Spleen (tissue), 11 donors: Measurements from ENCODE around the gene RBBP8NL. TPM values are rescaled to one million over a fixed set of nuclear protein-coding genes. Genes with fewer than 3 reads are reported as not detected.

Source experiments
- DNase-seq: peaks from one replicate; pipeline ENCODE4 v3.0.0-alpha.2; 2020
- H3K27ac ChIP-seq, 8 donors: fragments of 200-600 bp; sonication (generic) in 7 of 8; 1 replicate in 4 of 8; 2 replicates in 4 of 8; pipeline versions ENCODE4 v1.5.0 to v1.8.0; 2016 to 2021; ENCODE audit warnings: inconsistent platforms in 4 of 8, mild to moderate bottlenecking in 4 of 8, moderate library complexity in 1 of 8
- H3K27me3 ChIP-seq, 7 donors: fragments of 200-600 bp; sonication (generic) in 6 of 7; replicated peaks in 1 of 7; 1 replicate in 4 of 7; 2 replicates in 3 of 7; pipeline versions ENCODE4 v1.5.0 to v1.8.0; 2016 to 2021; ENCODE audit warnings: inconsistent platforms in 3 of 7, mild to moderate bottlenecking in 1 of 7
- H3K36me3 ChIP-seq, 6 donors: fragments of 200-600 bp; sonication (generic) in 5 of 6; 1 replicate in 4 of 6; 2 replicates in 2 of 6; pipeline versions ENCODE4 v1.5.0 to v1.8.0; 2016 to 2021; ENCODE audit warnings: inconsistent platforms in 2 of 6
- H3K4me1 ChIP-seq, 6 donors: fragments of 200-600 bp; sonication (generic) in 5 of 6; 1 replicate in 3 of 6; 2 replicates in 3 of 6; pipeline versions ENCODE4 v1.5.0 to v1.8.0; 2016 to 2021; ENCODE audit warnings: inconsistent platforms in 3 of 6
- H3K4me3 ChIP-seq, 8 donors: fragments of 200-600 bp; sonication (generic) in 7 of 8; 1 replicate in 4 of 8; 2 replicates in 4 of 8; pipeline versions ENCODE4 v1.5.0 to v1.8.0; 2016 to 2021; ENCODE audit warnings: inconsistent platforms in 4 of 8, mild to moderate bottlenecking in 4 of 8, moderate library complexity in 2 of 8
- H3K9me3 ChIP-seq, 8 donors: fragments of 200-600 bp; sonication (generic) in 7 of 8; 1 replicate in 4 of 8; 2 replicates in 4 of 8; pipeline versions ENCODE4 v1.5.0 to v1.8.0; 2016 to 2021; ENCODE audit warnings: inconsistent platforms in 4 of 8
- POLR2A ChIP-seq, 3 donors: fragments of 450-650 bp; IDR thresholded peaks; one replicate each; pipeline ENCODE4 v1.5.1; 2017; ENCODE audit warnings: antibody characterized with exemption in 3 of 3, mild to moderate bottlenecking in 1 of 3
- POLR2AphosphoS5 ChIP-seq, 3 donors: sonication (generic); formaldehyde crosslinking; IDR thresholded peaks; one replicate each; pipeline ENCODE4 v1.5.1; 2017; ENCODE audit warnings: antibody characterized with exemption in 3 of 3
- WGBS, 5 donors: extraction: QIAGEN DNeasy Blood & Tissue Kit in 3 of 5; methylation state at CpG; one replicate each; pipeline versions ENCODE4 v1.1.5 to v1.1.7; 2013 to 2018; 5-methylcytosine and 5-hydroxymethylcytosine counted together
- intact Hi-C: fragments of 100-400 bp; cut with DNase I; formaldehyde crosslinking; loops from one replicate; pipeline ENCODE4 v1.15.0; 2023; ENCODE audit warnings: low total_unique reads
- polyA plus RNA-seq, 3 donors: library from polyadenylated mRNA; stranded (reverse); fragments of 200-250 nt; gene quantifications; one replicate each; pipeline ENCODE4 v1.2.1, GENCODE V29; 2013
- total RNA-seq, 7 donors: library from RNA; depleted of rRNA in 3 of 7; stranded (reverse); fragments of >200 nt in 3 of 7; fragmentation: NEBNext Ultra II Directional in 4 of 7; extraction: Animal tissue kit (Norgen Biotek cat#: 25700) in 4 of 7; gene quantifications; one replicate each; pipeline versions ENCODE4 v1.1.0 to v1.2.1, GENCODE V29; 2016 to 2021
- TF ChIP-seq, protein P1 (sequence below), 11 experiments: fragments of 200-600 bp in 7 of 11; fragments of 450-650 bp in 4 of 11; sonication (generic) in 4 of 11; IDR thresholded peaks in 8 of 11; conservative IDR thresholded peaks in 3 of 11; 1 replicate in 7 of 11; 2 replicates in 4 of 11; pipeline versions ENCODE4 v1.4.0 to v1.8.0; 2016 to 2021; ENCODE audit warnings: antibody characterized with exemption in 11 of 11, inconsistent platforms in 4 of 11, mild to moderate bottlenecking in 1 of 11
- donor health status: healthy with polysubstance abuse.
- donor health status: DM: no; HTN: no; CAD: no; lungs with moderate emphysema.
- donor health status: DM: no; HTN: no; CAD: no.
- donor health status: Bipolar disorder and iron deficiency.
- donor health status: healthy.
- donor health status: DM: no; HTN: no; CAD: no.
- donor health status: DM: yes; HTN: yes; CAD: no.

Gene RBBP8NL
- total and polyA plus RNA-seq, 10 donors = 0.03 TPM; not detected in 9

DNA sequence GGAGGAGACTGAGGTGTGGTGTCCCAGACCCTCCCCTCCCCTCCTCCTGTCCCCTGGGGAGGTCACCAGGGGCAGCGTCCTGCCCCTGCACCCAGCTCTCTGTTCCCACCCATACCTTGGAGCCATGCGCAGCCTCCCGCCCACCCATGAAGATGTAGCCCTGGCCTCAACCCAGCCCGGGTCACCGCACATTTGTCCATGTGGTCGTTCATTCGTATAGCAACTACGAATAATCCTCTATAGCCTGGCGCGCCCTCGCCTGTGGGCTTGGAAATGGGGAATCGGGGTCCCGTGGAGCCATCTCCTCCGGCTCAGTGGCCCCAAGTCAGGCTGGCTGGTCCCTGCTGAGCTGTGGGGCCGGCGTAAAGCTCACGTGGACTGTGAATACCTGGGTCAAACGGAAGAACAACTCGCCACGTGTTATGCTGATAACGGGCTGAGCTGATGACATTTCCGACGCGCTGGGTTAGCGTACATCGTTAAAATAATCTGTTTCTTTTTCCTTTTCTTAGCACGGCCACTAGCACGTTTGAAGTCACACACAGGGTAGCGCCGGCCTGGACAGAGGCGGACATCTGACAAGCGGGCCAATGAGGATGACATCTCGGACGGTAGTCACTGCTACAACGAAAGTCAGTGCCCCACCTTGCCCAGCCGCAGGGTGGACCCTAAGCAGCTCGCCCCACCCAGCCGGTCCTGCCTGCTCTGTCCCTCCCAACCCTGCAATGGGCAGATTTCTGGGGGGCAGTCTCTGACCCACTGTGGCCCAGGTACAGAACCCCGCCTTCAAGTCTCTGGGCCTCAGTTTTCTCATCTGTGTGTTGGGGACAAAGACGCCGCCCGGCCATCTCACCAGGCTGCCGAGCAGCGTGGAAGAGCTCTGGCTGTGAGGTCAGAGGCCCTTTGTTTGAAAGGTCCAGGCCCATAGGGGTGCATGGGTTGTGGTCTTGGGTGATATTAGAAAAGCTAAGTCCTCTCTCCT is 19.8 kb upstream of the RBBP8NL start:
- intact Hi-C loops = no loop called here
- Histone ChIP-seq H3K9me3 (no peaks in the 10 kb centered on the region), H3K36me3 (no peaks in the 10 kb centered on the region), H3K27ac (no peak overlapping the region), H3K4me1 (no peaks in the 10 kb centered on the region), H3K27me3 (peaks cover 0 to 80% (median 11%) of the 10 kb centered on the region in 7 donors), H3K4me3 (no peak overlapping the region)
- WGBS, 5 donors = 82 to 89% (median 86%) methylated on average over 40 to 44 of the region's 44 CpGs
- no peak for DNase-seq
- TF ChIP-seq, protein P1, sequence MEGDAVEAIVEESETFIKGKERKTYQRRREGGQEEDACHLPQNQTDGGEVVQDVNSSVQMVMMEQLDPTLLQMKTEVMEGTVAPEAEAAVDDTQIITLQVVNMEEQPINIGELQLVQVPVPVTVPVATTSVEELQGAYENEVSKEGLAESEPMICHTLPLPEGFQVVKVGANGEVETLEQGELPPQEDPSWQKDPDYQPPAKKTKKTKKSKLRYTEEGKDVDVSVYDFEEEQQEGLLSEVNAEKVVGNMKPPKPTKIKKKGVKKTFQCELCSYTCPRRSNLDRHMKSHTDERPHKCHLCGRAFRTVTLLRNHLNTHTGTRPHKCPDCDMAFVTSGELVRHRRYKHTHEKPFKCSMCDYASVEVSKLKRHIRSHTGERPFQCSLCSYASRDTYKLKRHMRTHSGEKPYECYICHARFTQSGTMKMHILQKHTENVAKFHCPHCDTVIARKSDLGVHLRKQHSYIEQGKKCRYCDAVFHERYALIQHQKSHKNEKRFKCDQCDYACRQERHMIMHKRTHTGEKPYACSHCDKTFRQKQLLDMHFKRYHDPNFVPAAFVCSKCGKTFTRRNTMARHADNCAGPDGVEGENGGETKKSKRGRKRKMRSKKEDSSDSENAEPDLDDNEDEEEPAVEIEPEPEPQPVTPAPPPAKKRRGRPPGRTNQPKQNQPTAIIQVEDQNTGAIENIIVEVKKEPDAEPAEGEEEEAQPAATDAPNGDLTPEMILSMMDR (IDR thresholded peaks at IDR 0.05 in 8 of 11, conservative IDR thresholded peaks at IDR 0.05 in 3 of 11) = no peak
- TF ChIP-seq POLR2A (IDR thresholded peaks at IDR 0.05) = no peak
- TF ChIP-seq POLR2AphosphoS5 (IDR thresholded peaks at IDR 0.05) = no peak

- intact Hi-C loops = no loop called here
- H3K4me1 ChIP-seq = no peaks in the 10 kb centered on the region
- no peaks in the 10 kb centered on the region for H3K36me3 ChIP-seq
- H3K27ac ChIP-seq = no peak overlapping the region
- TF ChIP-seq, protein P1 (IDR thresholded peaks at IDR 0.05 in 8 of 11, conservative IDR thresholded peaks at IDR 0.05 in 3 of 11) = no peak
- TF ChIP-seq POLR2A (IDR thresholded peaks at IDR 0.05) = no peak
- TF ChIP-seq POLR2AphosphoS5 (IDR thresholded peaks at IDR 0.05) = no peak
- no peak for DNase-seq
- H3K9me3 ChIP-seq = no peaks in the 10 kb centered on the region
- H3K4me3 ChIP-seq = no peak overlapping the region
- WGBS, 5 donors = 66 to 97% (median 70%) methylated on average over 5 to 12 of the region's 12 CpGs
- peaks cover 0 to 84% (median 11%) of the 10 kb centered on the region in 7 donors for H3K27me3 ChIP-seq
Measured at GRCh38 chr20:62446481-62446880, 19.1 kb upstream of the RBBP8NL start.

DNA sequence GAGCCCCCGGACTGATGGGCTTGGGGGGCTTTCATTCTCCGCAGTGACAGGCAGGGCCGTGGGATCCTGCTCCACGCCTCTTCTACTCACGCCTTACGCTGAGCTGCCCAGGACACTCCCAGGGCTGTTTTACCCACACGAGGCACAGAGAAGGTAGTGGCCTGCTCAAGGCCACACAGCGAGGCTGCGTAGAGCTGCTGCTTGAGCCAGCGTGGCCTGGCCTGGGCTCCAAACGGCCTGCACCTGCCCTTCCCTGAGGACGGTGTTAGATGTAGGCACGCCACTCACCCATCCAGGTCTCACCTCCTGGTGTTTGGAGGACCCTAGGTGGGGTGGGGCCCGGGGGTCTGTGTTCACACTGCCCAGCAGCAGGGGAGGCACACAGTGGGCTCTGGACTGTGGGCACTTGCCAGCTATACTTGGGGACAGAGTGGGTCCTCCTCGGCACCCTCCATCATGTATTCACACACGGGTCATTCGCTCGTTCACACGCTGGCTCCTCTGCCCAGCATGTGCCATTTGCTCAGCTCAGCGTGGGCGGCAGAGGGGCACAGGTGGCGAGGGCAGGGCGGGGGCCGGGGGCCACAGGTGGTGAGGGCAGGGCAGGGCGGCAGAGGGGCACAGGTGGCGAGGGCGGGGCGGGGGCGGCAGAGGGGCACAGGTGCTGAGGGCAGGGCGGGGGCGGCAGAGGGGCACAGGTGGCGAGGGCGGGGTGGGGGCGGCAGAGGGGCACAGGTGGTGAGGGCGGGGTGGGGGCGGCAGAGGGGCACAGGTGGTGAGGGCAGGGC is 18.4 kb upstream of the RBBP8NL start:
- WGBS, 5 donors = 77 to 83% (median 82%) methylated on average over 26 to 36 of the region's 36 CpGs
- H3K9me3 ChIP-seq = no peaks in the 10 kb centered on the region
- H3K4me3 ChIP-seq = no peak overlapping the region
- peaks cover 0 to 84% (median 6%) of the 10 kb centered on the region in 7 donors for H3K27me3 ChIP-seq
- no peak for TF ChIP-seq POLR2AphosphoS5 (IDR thresholded peaks at IDR 0.05)
- TF ChIP-seq POLR2A (IDR thresholded peaks at IDR 0.05) = no peak
- TF ChIP-seq, protein P1 (IDR thresholded peaks at IDR 0.05 in 8 of 11, conservative IDR thresholded peaks at IDR 0.05 in 3 of 11) = no peak
- no peaks in the 10 kb centered on the region for H3K4me1 ChIP-seq
- H3K27ac ChIP-seq = no peak overlapping the region
- no peak for DNase-seq
- no peaks in the 10 kb centered on the region for H3K36me3 ChIP-seq
- intact Hi-C loops = no loop called here
